Measurements from ENCODE around the gene IL17RA.
"Not testable (repeated sequence)": the region's sequence is repeated elsewhere in the genome, so short reads cannot be mapped to it uniquely, and the experiment has no call there.

DNA sequence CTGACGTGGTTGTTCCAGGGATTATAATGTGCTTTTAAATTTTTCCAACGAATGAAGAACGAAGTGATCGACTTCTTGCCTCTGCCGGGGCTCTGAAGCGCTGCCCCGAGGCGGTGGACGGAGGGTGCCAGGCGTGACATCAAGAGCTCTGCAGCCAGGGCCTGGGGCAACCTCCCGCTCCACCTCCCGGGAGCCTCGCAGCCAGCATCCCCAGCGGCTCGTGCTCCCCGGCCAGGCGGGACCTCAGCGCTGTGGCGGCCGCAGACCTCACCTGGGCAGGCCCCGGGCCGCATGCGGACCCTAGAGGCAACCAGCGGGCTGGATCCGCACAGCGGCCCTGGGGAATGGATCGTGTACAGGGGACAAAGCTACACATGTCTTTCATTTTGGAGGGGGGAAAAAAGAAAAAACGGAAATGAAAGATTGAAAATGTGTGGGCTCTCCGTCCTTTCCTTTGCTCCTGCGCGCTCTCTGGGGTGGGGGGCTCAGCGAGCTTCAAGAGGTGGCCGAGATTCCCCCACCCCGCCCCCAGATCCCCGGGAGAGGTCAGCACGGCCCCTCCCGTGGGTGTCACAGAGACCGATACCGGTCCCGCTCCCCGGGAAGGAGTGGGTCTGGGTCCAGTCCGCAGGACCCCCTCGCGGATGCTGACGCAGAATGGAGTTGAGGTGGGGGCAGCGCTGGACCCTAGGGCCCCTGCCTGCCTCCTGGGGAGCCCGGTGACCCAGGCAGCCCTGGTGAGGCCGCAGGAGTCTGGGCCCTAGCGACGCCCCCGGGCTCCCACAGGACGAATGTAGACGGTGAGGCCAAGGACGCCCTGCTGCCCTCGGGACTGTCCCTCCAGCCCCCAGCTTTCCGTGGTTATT is 48.6 kb upstream of the IL17RA start:
- not testable (repeated sequence) for TF ChIP-seq CTCF (optimal IDR thresholded peaks at IDR 0.05 in 1 of 3, IDR thresholded peaks at IDR 0.05 in 1 of 3, conservative IDR thresholded peaks at IDR 0.05 in 1 of 3; ENCODE audit: extremely low read depth in 1 of 3, insufficient read depth in 2 of 3, low read length in 3 of 3); EZH2 (IDR thresholded peaks at IDR 0.05; ENCODE audit: low read length)

Data from keratinocyte (primary cell).